PC-3 (cell line): ENCODE results near the gene OVAAL.

Experiments used
- CTCF ChIP-seq: fragments of 300-600 bp; sonication (generic); conservative IDR thresholded peaks from 2 replicates; pipeline ENCODE4 v1.5.1; 2017; ENCODE audit warnings: antibody characterized with exemption, low read depth, mild to moderate bottlenecking, low read length
- EZH2 ChIP-seq: fragments of 300-600 bp; sonication (generic); IDR thresholded peaks from one replicate; pipeline ENCODE4 v1.6.1; 2017; ENCODE audit warnings: antibody characterized with exemption, mild to moderate bottlenecking, low read length; ENCODE audit not compliant: unreplicated experiment
- EZH2phosphoT487 ChIP-seq: fragments of 300-600 bp; sonication (generic); IDR thresholded peaks from 2 replicates; pipeline ENCODE4 v1.6.1; 2018; ENCODE audit warnings: mild to moderate bottlenecking, antibody characterized with exemption, low read length, borderline replicate concordance

GRCh38 chr1:180551997-180552396, 6.8 kb upstream of the OVAAL start:
- TF ChIP-seq CTCF: no peak
- TF ChIP-seq EZH2phosphoT487: no peak
- TF ChIP-seq EZH2: no peak
